ENCODE results near the gene ABAT.

DNA sequence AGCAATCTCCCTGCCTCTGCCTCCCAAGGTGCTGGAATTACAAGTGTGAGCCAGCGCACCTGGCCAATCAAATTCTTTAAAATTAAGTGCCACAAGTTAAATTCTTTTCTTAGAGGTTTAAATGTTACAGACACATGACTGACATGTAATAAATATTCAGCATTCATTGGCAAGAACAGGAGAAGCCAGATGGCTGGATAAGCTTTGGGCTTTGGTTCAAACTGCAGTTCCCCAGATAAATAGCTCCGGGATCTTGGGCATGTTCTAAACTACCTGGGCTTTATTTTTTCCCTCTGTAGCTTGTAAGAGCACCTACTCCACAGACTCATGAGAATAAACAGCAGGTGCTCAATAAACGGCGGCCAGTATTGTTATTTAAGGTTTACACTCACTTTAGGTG, 34.1 kb downstream of the ABAT start:
- TF ChIP-seq, protein P1, sequence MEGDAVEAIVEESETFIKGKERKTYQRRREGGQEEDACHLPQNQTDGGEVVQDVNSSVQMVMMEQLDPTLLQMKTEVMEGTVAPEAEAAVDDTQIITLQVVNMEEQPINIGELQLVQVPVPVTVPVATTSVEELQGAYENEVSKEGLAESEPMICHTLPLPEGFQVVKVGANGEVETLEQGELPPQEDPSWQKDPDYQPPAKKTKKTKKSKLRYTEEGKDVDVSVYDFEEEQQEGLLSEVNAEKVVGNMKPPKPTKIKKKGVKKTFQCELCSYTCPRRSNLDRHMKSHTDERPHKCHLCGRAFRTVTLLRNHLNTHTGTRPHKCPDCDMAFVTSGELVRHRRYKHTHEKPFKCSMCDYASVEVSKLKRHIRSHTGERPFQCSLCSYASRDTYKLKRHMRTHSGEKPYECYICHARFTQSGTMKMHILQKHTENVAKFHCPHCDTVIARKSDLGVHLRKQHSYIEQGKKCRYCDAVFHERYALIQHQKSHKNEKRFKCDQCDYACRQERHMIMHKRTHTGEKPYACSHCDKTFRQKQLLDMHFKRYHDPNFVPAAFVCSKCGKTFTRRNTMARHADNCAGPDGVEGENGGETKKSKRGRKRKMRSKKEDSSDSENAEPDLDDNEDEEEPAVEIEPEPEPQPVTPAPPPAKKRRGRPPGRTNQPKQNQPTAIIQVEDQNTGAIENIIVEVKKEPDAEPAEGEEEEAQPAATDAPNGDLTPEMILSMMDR (IDR thresholded peaks at IDR 0.05) = no peak
- no peak for TF ChIP-seq EP300 (IDR thresholded peaks at IDR 0.05)
